ENCODE data around the gene OPCML.

OPCML gene

GRCh38 chr11:133191931-133192330, 340.4 kb downstream of the OPCML start:
- no peak for DNase-seq (ENCODE audit: low read depth in 1 of 2, low spot score in 1 of 2)

DNA sequence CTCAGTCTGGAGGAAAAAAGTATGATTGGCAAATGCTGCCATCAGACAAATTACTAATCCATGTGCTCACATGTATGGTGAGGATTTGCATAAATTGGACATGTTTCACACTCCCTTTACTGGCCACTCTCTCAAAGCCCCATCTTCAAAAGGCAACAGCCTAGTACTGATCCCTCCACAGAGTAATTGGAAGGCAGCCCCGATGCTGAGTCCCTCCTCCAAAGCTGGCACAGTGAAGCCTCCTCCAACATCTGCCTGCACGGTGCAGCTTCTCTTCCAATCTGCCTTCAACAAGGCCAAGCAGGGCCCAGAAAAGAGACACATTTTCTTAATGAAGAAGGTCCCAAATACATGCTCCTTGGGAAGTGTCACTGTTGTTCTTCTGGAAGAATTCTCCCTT, 350.6 kb downstream of the OPCML start:
- no peak for DNase-seq (ENCODE audit: low read depth in 1 of 2, low spot score in 1 of 2)

- DNase-seq (ENCODE audit: low read depth in 1 of 2, low spot score in 1 of 2) = no peak
These were observed 351.2 kb downstream of the OPCML start for GRCh38 chr11:133181066-133181465.

DNA sequence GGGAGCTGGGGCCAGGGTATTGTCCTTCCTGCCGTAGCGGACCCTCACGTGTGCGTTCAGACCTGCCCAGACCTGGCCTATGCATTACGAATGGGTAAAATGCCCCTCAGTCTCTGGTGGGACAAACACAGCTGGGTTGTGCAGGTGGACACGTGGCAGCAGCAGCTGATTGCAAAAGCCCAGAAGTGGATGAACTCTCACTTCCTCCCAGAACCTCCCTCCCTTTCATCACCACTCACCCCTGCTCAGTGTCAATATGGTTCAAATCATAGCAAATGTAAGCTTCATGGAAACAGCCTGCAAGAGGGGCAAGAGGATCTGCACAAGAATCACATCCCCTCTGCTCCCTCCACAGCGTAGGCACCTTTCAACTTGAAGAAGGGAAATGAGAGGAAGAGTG, 352.1 kb downstream of the OPCML start:
- DNase-seq (ENCODE audit: low read depth in 1 of 2, low spot score in 1 of 2) = no peak

- no peak for DNase-seq (ENCODE audit: low read depth in 1 of 2, low spot score in 1 of 2)
These were observed 355.6 kb downstream of the OPCML start for GRCh38 chr11:133176748-133177147.

DNA sequence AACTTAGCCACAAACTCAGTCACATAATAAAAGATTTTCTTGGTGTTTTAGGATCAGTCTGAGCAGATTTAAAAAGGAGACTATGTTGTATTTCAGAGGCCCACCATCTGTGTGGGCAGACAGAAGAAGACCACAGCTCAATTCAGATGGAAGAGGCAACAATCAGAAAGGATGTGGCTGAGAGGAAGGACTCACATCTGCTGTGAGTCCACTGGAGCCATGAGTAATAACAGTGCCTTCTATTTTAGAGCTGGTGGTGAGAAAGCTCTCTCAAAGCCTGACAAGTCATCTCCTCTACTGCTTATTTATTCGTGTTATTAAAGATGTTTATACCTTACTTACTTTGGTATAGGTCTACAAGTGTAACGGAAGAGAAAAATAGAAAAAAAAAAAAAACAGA, 357.2 kb downstream of the OPCML start:
- no peak for DNase-seq (ENCODE audit: low read depth in 1 of 2, low spot score in 1 of 2)

DNA sequence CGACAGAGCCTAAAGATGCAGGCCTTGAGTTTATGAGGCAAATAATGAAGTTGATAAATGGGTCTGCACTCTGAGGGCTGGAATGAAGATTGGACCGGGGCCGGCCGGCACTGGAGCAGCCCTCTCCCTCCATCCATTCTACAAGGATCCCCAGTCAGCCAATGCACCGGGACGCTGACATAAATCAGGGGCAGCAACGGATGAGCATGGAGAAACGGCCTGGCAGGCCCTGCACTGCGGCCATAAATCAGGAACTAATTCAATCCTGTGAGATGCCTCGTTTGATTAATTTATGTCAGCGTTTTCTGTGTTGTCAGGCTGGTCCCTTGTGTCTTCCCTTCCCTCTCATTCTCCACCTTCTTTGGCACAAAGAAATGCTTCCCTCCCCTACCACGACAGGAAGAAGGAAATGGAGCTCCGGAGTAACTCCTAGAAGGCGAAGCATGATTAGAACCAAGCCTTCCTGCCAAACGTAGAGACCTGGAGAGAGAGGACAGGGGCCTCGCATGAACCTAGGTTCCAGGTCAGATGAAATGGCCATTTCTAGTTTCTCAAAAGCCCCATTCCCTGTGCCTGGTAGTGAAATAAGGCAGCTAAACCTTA, 358.4 kb downstream of the OPCML start:
- no peak for DNase-seq (ENCODE audit: low read depth in 1 of 2, low spot score in 1 of 2)

DNA sequence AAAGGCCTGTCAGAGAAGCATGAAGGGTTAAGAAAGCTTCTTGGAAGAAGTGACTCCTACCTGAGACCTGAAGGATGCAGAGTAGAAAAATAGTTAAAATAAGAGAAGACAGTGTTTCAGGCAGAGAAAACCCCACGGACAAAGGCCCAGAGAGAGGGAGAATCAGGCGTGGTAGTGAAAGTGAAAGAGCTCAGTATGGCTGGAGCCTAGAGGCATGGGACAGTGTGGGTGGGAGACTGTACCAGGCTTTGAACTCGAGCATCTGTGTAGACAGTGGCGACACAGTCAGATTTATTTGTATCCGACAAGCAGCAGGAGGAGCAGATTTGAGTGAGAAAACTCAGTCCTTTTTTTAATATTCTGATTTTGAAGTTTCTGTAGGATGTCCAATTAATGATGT, 360.0 kb downstream of the OPCML start:
- DNase-seq (ENCODE audit: low read depth in 1 of 2, low spot score in 1 of 2) = no peak

DNA sequence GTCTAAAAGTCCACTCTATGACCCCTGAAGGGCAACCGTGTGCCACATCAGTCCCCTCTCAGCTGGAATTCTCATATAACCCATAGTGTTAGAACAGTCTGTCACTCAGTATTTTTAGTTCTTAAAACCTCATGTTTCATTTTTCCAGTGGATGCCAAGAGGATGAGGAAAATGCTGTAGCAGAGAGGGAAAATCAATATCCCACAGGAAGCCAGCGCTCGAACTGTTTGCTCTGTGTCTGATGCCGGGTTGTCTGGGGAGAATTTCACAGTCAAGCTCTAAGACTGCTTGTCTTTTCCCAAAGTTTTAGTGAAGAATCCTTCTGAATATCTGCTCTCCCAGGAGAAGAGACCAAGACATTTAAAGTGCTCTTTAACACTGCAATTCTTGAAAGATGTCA, 360.9 kb downstream of the OPCML start:
- no peak for DNase-seq (ENCODE audit: low read depth in 1 of 2, low spot score in 1 of 2)

- no peak for DNase-seq (ENCODE audit: low read depth in 1 of 2, low spot score in 1 of 2)
These were observed 364.3 kb downstream of the OPCML start for GRCh38 chr11:133168016-133168415.

- no peak for DNase-seq (ENCODE audit: low read depth in 1 of 2, low spot score in 1 of 2)
These were observed 365.6 kb downstream of the OPCML start for GRCh38 chr11:133166662-133167061.

DNA sequence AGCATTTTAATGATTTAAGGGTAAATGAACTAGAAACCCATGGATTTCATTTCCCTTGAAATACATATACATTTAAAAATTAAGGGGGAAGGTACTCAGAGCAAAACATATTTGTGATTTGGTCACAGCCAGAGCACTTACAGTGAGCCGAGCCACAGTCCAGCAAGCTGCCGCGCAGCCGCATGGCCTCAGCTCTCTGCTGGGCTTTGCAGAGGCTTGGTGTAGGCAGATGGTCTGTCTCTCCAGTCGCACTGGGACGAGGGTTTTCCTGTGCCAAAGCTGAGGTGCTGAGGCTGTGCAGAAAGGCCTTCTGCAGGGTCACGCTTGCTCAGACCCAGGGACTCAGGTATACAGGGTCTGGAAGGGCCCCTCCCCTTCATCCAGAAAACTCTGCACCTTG, 367.3 kb downstream of the OPCML start:
- DNase-seq (ENCODE audit: low read depth in 1 of 2, low spot score in 1 of 2) = no peak

GRCh38 chr11:133163463-133164419, 368.6 kb downstream of the OPCML start:
- no peak for DNase-seq (ENCODE audit: low read depth in 1 of 2, low spot score in 1 of 2)

DNA sequence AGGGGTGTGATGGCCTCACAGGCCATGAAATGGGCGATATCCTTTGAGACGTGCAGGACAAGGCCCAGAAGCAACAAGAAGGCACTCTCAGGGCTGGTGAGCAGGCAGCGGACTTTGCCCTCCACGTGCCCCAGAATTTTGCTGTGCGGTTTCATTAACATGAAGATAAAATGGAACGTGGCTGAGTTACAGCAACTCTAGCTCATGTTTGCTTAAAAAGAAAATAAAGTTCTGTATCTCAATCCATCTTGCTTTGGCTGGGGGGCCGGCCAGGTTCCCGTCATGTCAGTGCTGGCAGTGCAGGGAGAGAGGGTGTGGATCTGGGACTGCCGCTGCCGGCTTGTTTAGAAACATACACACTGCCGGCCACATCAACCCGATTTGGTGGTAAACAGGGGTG, 370.1 kb downstream of the OPCML start:
- DNase-seq (ENCODE audit: low read depth in 1 of 2, low spot score in 1 of 2) = no peak

DNA sequence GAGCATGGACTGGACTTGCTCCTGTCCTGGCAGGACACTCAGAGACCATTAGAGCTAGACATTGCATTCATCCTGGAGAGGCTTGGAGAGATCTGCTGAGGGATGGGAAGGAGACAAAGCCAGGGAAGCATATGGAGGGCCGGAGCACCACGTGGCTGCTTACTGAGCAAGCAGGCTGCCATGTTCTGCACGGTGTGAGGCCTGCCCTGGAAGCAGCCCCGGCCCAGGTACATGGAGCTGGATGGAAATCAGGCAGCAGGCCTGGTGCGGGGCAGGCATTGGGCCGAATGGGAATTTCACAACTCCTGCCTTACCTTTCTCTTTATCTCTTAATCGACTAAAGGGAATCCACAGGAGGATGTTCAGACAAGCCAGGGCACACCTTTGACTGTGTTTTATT, 371.5 kb downstream of the OPCML start:
- no peak for DNase-seq (ENCODE audit: low read depth in 1 of 2, low spot score in 1 of 2)

DNA sequence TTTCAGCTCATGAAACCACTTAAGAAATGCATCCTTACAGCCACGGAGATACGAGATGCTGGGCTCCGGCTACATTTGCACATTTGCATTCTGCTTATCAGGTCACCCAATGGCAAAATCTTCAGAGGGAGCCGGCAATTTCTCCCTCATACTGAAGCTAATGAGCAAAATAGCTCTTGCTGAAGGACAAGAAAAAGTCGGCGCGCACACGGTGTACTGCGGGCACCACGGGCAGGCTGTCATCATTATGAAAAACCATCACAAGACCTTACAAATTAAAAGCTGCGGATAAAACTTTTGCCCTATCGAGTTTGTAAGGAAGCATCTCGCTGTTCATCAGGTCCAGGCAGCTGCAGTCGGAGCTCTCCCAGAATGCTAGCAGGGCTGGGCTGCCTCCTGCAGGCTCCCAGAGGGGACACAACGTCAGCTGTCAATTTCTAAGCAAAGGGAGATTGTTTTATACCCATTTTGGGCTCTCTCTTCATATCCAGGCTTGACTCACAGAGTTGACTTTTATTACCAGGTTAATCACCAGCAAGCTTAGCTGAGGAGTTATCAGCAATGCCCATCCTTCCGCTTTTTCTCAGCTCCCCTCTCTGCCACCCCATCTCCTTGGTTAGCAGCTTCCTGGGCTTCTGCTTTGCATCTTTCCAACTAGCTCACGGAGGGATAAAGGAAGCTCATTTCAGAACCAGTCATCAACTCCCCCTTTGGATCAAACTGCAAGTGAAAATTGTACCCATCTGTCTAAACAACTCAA, 375.1 kb downstream of the OPCML start:
- no peak for DNase-seq (ENCODE audit: low read depth in 1 of 2, low spot score in 1 of 2)

DNA sequence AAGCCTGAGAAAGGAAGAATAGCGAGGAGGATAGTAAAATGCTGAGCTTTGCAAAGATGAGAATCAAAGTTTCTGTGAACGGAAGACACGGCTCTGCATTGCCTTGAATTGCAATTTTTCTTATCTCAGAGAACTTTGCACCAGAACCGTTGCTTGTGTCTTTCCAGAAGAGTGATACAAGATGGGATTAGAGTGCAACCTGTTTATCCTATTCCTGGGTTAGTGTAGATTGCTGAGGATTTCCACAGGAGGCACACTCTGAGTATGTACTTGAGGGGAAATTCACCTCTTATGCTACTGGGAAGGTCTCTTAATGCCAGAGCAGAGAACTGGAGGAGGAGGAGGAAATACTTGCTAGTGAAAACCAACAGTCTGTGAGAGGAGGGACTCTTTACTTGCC, 377.5 kb downstream of the OPCML start:
- DNase-seq (ENCODE audit: low read depth in 1 of 2, low spot score in 1 of 2) = no peak

- DNase-seq (ENCODE audit: low read depth in 1 of 2, low spot score in 1 of 2) = no peak
These were observed 378.2 kb downstream of the OPCML start for GRCh38 chr11:133154076-133154475.

DNA sequence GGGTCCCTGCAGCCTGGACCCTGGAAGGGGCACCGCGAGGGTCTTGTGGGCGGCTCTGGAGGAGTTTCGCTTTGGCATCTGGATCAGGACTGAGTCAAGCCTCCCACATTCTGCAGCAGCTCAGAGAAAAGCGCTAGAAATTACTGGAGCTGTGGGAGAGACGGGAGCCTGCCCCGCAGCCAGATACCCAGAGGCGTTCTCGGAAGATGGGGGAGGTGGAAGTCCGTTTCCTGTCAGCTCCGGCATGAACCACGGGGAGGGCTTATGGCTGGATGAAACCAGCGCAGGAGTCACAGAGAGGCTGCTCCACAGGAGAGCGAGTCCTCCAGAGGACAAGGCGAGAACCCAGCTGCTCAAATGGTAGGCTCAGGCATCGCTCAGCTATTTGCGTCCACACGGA, 379.3 kb downstream of the OPCML start:
- DNase-seq (ENCODE audit: low read depth in 1 of 2, low spot score in 1 of 2) = no peak

- no peak for DNase-seq (ENCODE audit: low read depth in 1 of 2, low spot score in 1 of 2)
These were observed 382.6 kb downstream of the OPCML start for GRCh38 chr11:133149698-133150097.

GRCh38 chr11:133147625-133148024, 384.7 kb downstream of the OPCML start:
- no peak for DNase-seq (ENCODE audit: low read depth in 1 of 2, low spot score in 1 of 2)

Measured in stimulated activated CD4-positive, alpha-beta T cell treated with anti-CD3 and anti-CD28 coated beads, Interleukin-15, amount 100 ng/mL, for 1 hour (primary cell).